ENCODE results near the gene DIPK2A. TPM values are rescaled to one million over a fixed set of nuclear protein-coding genes. Genes with fewer than 3 reads are reported as not detected.

DIPK2A gene
- total RNA-seq, 1 experiment from 2014 or later = 14.3 TPM

GRCh38 chr3:143963946-143964345, 7.7 kb upstream of the DIPK2A start:
- Histone ChIP-seq H3K4me3 (ENCODE audit: low read depth in 2 of 2, low read length in 2 of 2) (no peak overlapping the region), H3K27ac (ENCODE audit: low read length) (no peak overlapping the region), H3K36me3 (ENCODE audit: control insufficient read depth, insufficient read depth, low read length) (no peaks in the 10 kb centered on the region), H3K9me3 (ENCODE audit: control insufficient read depth, insufficient read depth, low read depth, low read length) (no peaks in the 10 kb centered on the region), H3K27me3 (ENCODE audit: control insufficient read depth, insufficient read depth, low read length) (no peaks in the 10 kb centered on the region), H3K4me1 (ENCODE audit: control insufficient read depth, insufficient read depth, low read length) (no peaks in the 10 kb centered on the region)
- ChIA-PET CTCF (no interaction called here), POLR2A (no interaction called here)
- no peak for DNase-seq (ENCODE audit: low read depth, low spot score)
- TF ChIP-seq CTCF (IDR thresholded peaks at IDR 0.05) (no peak), REST (IDR thresholded peaks at IDR 0.05; ENCODE audit: insufficient read depth in 1 of 2, low read depth in 2 of 2, low read length in 1 of 2) (no peak), SIN3A (IDR thresholded peaks at IDR 0.05; ENCODE audit: borderline replicate concordance, insufficient read depth, low read depth, low read length) (no peak), POLR2AphosphoS5 (IDR thresholded peaks at IDR 0.05; ENCODE audit: low read depth, low read length) (no peak), TCF7L2 (IDR thresholded peaks at IDR 0.05; ENCODE audit: low read depth, low read length) (no peak)
- no TSS peak for BruUV-seq (replicated peaks)
- ATAC-seq = no peak
- intact Hi-C loops (cut with micrococcal nuclease; ENCODE audit: unreplicated experiment) (no loop called here), in situ Hi-C loops (cut with HindIII; ENCODE audit: low pct_unique_long_range_greater_than_20kb, low sequenced_read_pairs) (no loop called here)

GRCh38 chr3:143970773-143971358, 757 bp upstream of the DIPK2A start:
- Histone ChIP-seq H3K9me3 (ENCODE audit: control insufficient read depth, insufficient read depth, low read depth, low read length) (no peaks in the 10 kb centered on the region), H3K4me1 (ENCODE audit: control insufficient read depth, insufficient read depth, low read length) (peaks cover 21% of the 10 kb centered on the region), H3K27ac (ENCODE audit: low read length) (peak overlapping the region; percentile 93), H3K36me3 (ENCODE audit: control insufficient read depth, insufficient read depth, low read length) (no peaks in the 10 kb centered on the region; the same call in 1 of the 2 replicates), H3K4me3 (ENCODE audit: low read depth in 2 of 2, low read length in 2 of 2) (peak overlapping the region; percentile 73 to 93), H3K27me3 (ENCODE audit: control insufficient read depth, insufficient read depth, low read length) (no peaks in the 10 kb centered on the region)
- intact Hi-C loops (cut with micrococcal nuclease; ENCODE audit: unreplicated experiment) = no loop called here
- BruUV-seq (replicated peaks) = TSS peak; percentile 98
- TF ChIP-seq POLR2AphosphoS5 (IDR thresholded peaks at IDR 0.05; ENCODE audit: low read depth, low read length) (no peak), CTCF (IDR thresholded peaks at IDR 0.05) (no peak), TCF7L2 (IDR thresholded peaks at IDR 0.05; ENCODE audit: low read depth, low read length) (peak; percentile 70; the same call in 1 of the 2 replicates)
- no peak for DNase-seq (ENCODE audit: low read depth, low spot score)
- in situ Hi-C loops (cut with HindIII; ENCODE audit: low pct_unique_long_range_greater_than_20kb, low sequenced_read_pairs) = no loop called here
- ATAC-seq = peak; percentile 15
- ChIA-PET CTCF (interaction anchor here (0.5 to 0.6 kb wide), 3 partner anchors 76 to 107 kb away, joined by 3 to 10 read pairs (median 3); no protein-coding TSS in a partner anchor), POLR2A (interaction anchor here (0.6 kb wide), 1 partner anchor 77 kb away, joined by 6 read pairs; no protein-coding TSS in a partner anchor)

Measured in Panc1 (cell line).